ENCODE measurements around the gene ERGIC3. TPM values are rescaled to one million over a fixed set of nuclear protein-coding genes. Genes with fewer than 3 reads are reported as not detected.

ERGIC3 gene
- 100 to 1,000 TPM in 1 of 2 donors, 10 to 100 TPM in 1; 99.9 to 155 TPM for total RNA-seq

- Histone ChIP-seq H3K27me3 (no peaks in the 10 kb centered on the region), H3K4me1 (peaks cover 0 to 17% of the 10 kb centered on the region in 2 donors), H3K4me3 (peak within 1 kb of the TSS; percentile 73 to 93), H3K36me3 (peaks cover 1% of the 10 kb centered on the region), H3K27ac (peak within 1 kb of the TSS; percentile 68 to 76), H3K9me3 (no peaks in the 10 kb centered on the region)
- peak in 1 of 2 donors; percentile 47 for TF ChIP-seq CTCF (IDR thresholded peaks at IDR 0.05)
- DNase-seq (ENCODE audit: low spot score) = peak; percentile 96
These were observed at the start of gene ERGIC3 for GRCh38 chr20:35541783-35542662. Gene ERGIC3, plus strand, starts transcription at chr20:35542078. Its CDS starts 20 bp downstream, at chr20:35542098.

- Histone ChIP-seq H3K4me3 (no peak overlapping the region), H3K36me3 (peaks cover 46% of the 10 kb centered on the region), H3K4me1 (no peaks in the 10 kb centered on the region), H3K27me3 (no peaks in the 10 kb centered on the region), H3K27ac (no peak overlapping the region), H3K9me3 (no peaks in the 10 kb centered on the region)
- TF ChIP-seq CTCF (IDR thresholded peaks at IDR 0.05) = no peak
- DNase-seq (ENCODE audit: low spot score) = no peak
These were observed 49.5 kb upstream of the ERGIC3 start for GRCh38 chr20:35492352-35492751.

GRCh38 chr20:35496481-35496880 is 45.4 kb upstream of the ERGIC3 start:
- H3K4me3 ChIP-seq = no peak overlapping the region
- no peaks in the 10 kb centered on the region for H3K4me1 ChIP-seq
- H3K36me3 ChIP-seq = peaks cover 61% of the 10 kb centered on the region
- H3K9me3 ChIP-seq = no peaks in the 10 kb centered on the region
- H3K27me3 ChIP-seq = no peaks in the 10 kb centered on the region
- DNase-seq (ENCODE audit: low spot score) = no peak
- no peak overlapping the region for H3K27ac ChIP-seq
- TF ChIP-seq CTCF (IDR thresholded peaks at IDR 0.05) = no peak

- H3K36me3 ChIP-seq = peaks cover 62% of the 10 kb centered on the region
- H3K27me3 ChIP-seq = no peaks in the 10 kb centered on the region
- peak overlapping the region; percentile 23 to 44 for H3K27ac ChIP-seq
- H3K9me3 ChIP-seq = no peaks in the 10 kb centered on the region
- no peak overlapping the region for H3K4me3 ChIP-seq
- H3K4me1 ChIP-seq = no peaks in the 10 kb centered on the region
- no peak for DNase-seq (ENCODE audit: low spot score)
- TF ChIP-seq CTCF (IDR thresholded peaks at IDR 0.05) = no peak
These were observed 44.6 kb upstream of the ERGIC3 start for GRCh38 chr20:35497320-35497719.

GRCh38 chr20:35497780-35498189 is 44.1 kb upstream of the ERGIC3 start:
- TF ChIP-seq CTCF (IDR thresholded peaks at IDR 0.05) = no peak
- H3K9me3 ChIP-seq = no peaks in the 10 kb centered on the region
- H3K36me3 ChIP-seq = peaks cover 65% of the 10 kb centered on the region
- DNase-seq (ENCODE audit: low spot score) = peak; percentile 64
- H3K4me3 ChIP-seq = no peak overlapping the region
- H3K27ac ChIP-seq = peak overlapping the region in 1 of 2 donors; percentile 44
- H3K27me3 ChIP-seq = no peaks in the 10 kb centered on the region
- no peaks in the 10 kb centered on the region for H3K4me1 ChIP-seq

All from right atrium auricular region (tissue), 2 donors.